ENCODE results near the gene L3MBTL2.
A peak's percentile ranks its signal among the peaks of the same experiment; 100 is the strongest.

Gene L3MBTL2

GRCh38 chr22:41237707-41238569 is 32.8 kb downstream of the L3MBTL2 start:
- Histone ChIP-seq H3K36me3 (replicated peaks; ENCODE audit: low read depth, low read length) (no peaks in the 10 kb centered on the region), H3K9ac (ENCODE audit: low read length) (peak overlapping the region; percentile 60), H3K79me2 (ENCODE audit: low read length) (no peaks in the 10 kb centered on the region), H4K20me1 (ENCODE audit: insufficient read depth, low read length) (no peaks in the 10 kb centered on the region), H3K4me2 (ENCODE audit: low read length) (peak overlapping the region; percentile 94), H3K9me3 (ENCODE audit: insufficient read depth, low read length) (no peaks in the 10 kb centered on the region), H3K27ac (ENCODE audit: low read length) (no peak overlapping the region), H3K27me3 (ENCODE audit: low read depth, low read length) (no peaks in the 10 kb centered on the region), H3K4me3 (ENCODE audit: low read length) (peak overlapping the region; percentile 81), H3K4me1 (ENCODE audit: low read length) (peaks cover 9% of the 10 kb centered on the region; the same call in 1 of the 2 replicates), H2AFZ (ENCODE audit: low read depth, low read length) (peak overlapping the region; percentile 89; the same call in 1 of the 2 replicates)
- TF ChIP-seq EZH2phosphoT487 (IDR thresholded peaks at IDR 0.05; ENCODE audit: low read depth) = no peak
- TF ChIP-seq CTCF (IDR thresholded peaks at IDR 0.05; ENCODE audit: low read depth, low read length) = peak; percentile 84

DNA sequence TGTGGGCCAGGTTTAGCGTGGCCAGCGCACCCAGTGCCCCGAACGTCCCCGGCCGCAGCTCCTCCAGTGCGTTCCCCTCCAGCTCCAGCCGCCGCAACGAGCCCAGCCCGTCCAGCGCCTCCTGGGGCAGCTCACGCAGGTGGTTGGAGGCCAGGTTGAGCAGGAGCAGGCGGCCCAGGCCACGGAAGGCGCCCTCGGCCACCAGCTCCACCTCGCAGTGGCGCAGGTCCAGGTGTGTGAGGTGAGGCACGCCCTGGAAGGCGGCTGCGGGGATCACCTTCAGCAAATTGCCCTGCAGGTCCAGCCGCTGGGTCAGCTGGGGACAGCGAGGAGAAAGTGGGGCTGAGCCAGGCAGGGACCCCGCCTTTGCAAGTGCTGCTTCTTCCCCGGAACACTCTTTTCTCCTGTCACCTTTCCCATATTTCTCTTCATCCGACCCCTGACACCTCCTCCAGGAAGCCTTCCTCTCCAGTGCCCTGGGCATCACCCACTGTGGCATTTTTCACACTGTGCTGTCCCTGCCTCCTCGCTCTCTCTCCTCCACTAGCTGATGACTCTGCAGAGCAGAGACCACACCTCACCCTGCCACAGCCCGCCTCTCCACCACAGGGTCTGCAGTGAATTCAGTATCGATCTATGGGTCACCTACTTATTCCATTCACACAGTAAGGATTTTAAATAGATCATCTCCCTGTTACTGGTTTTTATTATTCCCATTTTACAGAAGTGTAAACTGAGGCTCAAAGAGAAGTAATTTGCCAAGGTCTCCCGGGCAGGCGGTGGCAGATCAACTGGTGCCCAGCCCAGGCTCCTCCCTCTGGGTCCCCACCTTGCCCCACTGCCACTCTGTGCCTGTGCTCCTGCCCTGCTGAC is 33.7 kb downstream of the L3MBTL2 start:
- Histone ChIP-seq H3K27ac (ENCODE audit: low read length) (no peak overlapping the region), H3K9ac (ENCODE audit: low read length) (no peak overlapping the region), H3K4me1 (ENCODE audit: low read length) (peaks cover 9% of the 10 kb centered on the region; the same call in 1 of the 2 replicates), H3K27me3 (ENCODE audit: low read depth, low read length) (no peaks in the 10 kb centered on the region), H3K36me3 (replicated peaks; ENCODE audit: low read depth, low read length) (peaks cover 4% of the 10 kb centered on the region), H3K9me3 (ENCODE audit: insufficient read depth, low read length) (no peaks in the 10 kb centered on the region), H3K4me2 (ENCODE audit: low read length) (0 out of 2 replicates have a peak overlapping the region, but pooled peaks have one; percentile 94), H3K4me3 (ENCODE audit: low read length) (no peak overlapping the region), H3K79me2 (ENCODE audit: low read length) (no peaks in the 10 kb centered on the region), H2AFZ (ENCODE audit: low read depth, low read length) (no peak overlapping the region), H4K20me1 (ENCODE audit: insufficient read depth, low read length) (no peaks in the 10 kb centered on the region)
- TF ChIP-seq CTCF (IDR thresholded peaks at IDR 0.05; ENCODE audit: low read depth, low read length) = no peak
- TF ChIP-seq EZH2phosphoT487 (IDR thresholded peaks at IDR 0.05; ENCODE audit: low read depth) = no peak

DNA sequence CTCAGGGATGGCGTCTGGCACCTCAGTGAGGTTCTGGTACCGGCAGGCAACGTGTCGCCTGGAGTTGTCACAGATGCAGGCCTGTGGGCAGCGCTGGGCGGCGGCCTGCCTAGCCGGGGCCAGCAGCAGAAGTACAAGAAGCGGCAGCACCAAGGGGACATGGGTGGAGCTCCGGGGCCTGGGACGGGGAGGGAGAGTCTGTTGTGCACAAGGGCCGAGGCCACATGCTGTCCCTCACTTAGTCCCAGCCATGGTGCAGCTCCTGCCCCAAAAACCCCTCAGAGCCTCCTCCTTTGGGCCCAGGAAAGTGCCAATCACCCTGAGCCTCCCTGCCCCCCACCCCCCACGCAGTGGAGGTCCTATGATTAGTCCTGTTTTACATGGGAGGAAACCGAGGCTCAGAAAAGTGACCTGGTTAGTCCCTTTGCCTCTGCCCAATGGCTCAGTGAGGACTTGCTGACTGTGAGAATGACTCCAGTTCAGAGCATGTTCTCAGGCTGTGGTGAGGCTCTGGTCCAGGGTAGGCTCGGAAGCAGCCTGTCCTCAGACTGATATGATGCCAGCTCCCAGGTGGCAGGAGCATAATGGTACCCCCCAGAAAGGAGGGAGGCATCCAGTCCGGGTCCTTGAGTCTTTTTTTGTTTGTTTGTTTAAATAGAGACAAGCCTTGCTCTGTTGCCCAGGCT is 34.5 kb downstream of the L3MBTL2 start:
- Histone ChIP-seq H3K36me3 (replicated peaks; ENCODE audit: low read depth, low read length) (peaks cover 4% of the 10 kb centered on the region), H3K27ac (ENCODE audit: low read length) (no peak overlapping the region), H3K4me1 (ENCODE audit: low read length) (peaks cover 9% of the 10 kb centered on the region; the same call in 1 of the 2 replicates), H3K9ac (ENCODE audit: low read length) (no peak overlapping the region), H3K4me2 (ENCODE audit: low read length) (no peak overlapping the region), H3K79me2 (ENCODE audit: low read length) (no peaks in the 10 kb centered on the region), H3K4me3 (ENCODE audit: low read length) (no peak overlapping the region), H4K20me1 (ENCODE audit: insufficient read depth, low read length) (no peaks in the 10 kb centered on the region), H3K27me3 (ENCODE audit: low read depth, low read length) (no peaks in the 10 kb centered on the region), H2AFZ (ENCODE audit: low read depth, low read length) (no peak overlapping the region), H3K9me3 (ENCODE audit: insufficient read depth, low read length) (no peaks in the 10 kb centered on the region)
- TF ChIP-seq EZH2phosphoT487 (IDR thresholded peaks at IDR 0.05; ENCODE audit: low read depth) (no peak), CTCF (IDR thresholded peaks at IDR 0.05; ENCODE audit: low read depth, low read length) (no peak)

Measured in OCI-LY3 (cell line).